GM19023 (cell line): ENCODE measurements around the gene RNF187.
A peak's percentile ranks its signal among the peaks of the same experiment; 100 is the strongest.
"Not testable (repeated sequence)": the region's sequence is repeated elsewhere in the genome, so short reads cannot be mapped to it uniquely, and the experiment has no call there.

Experiments used
- ATAC-seq: cut with Tn5 transposase; IDR thresholded peaks from one replicate; pipeline ENCODE4 v1.9.1; 2021; ENCODE audit warnings: mild to moderate bottlenecking, moderate library complexity; ENCODE audit not compliant: unreplicated experiment

RNF187 gene

GRCh38 chr1:228459091-228459993 is 27.8 kb upstream of the RNF187 start:
- ATAC-seq = no peak

GRCh38 chr1:228460821-228461220 is 26.4 kb upstream of the RNF187 start:
- no peak for ATAC-seq

GRCh38 chr1:228462560-228462959 is 24.6 kb upstream of the RNF187 start:
- ATAC-seq = no peak

GRCh38 chr1:228463009-228463558 is 24.1 kb upstream of the RNF187 start:
- no peak for ATAC-seq

GRCh38 chr1:228463559-228464455 is 23.4 kb upstream of the RNF187 start:
- ATAC-seq = peak; percentile 42

GRCh38 chr1:228464487-228464983 is 22.6 kb upstream of the RNF187 start:
- peak; percentile 87 for ATAC-seq

- no peak for ATAC-seq
These were observed 22.0 kb upstream of the RNF187 start for GRCh38 chr1:228465141-228465540.

- ATAC-seq = no peak
These were observed 21.5 kb upstream of the RNF187 start for GRCh38 chr1:228465571-228466146.

GRCh38 chr1:228468188-228468587 is 19.0 kb upstream of the RNF187 start:
- ATAC-seq = not testable (repeated sequence)

- ATAC-seq = no peak
These were observed 17.6 kb upstream of the RNF187 start for GRCh38 chr1:228469413-228470162.

GRCh38 chr1:228471154-228471761 is 15.9 kb upstream of the RNF187 start:
- no peak for ATAC-seq

GRCh38 chr1:228471762-228472398 is 15.3 kb upstream of the RNF187 start:
- no peak for ATAC-seq

GRCh38 chr1:228472655-228473054 is 14.5 kb upstream of the RNF187 start:
- ATAC-seq = no peak

- no peak for ATAC-seq
These were observed 12.7 kb upstream of the RNF187 start for GRCh38 chr1:228474507-228474906.

GRCh38 chr1:228475812-228476211 is 11.4 kb upstream of the RNF187 start:
- ATAC-seq = no peak

- no peak for ATAC-seq
These were observed 9.9 kb upstream of the RNF187 start for GRCh38 chr1:228477263-228477662.

- no peak for ATAC-seq
These were observed 8.9 kb upstream of the RNF187 start for GRCh38 chr1:228478326-228478725.

- no peak for ATAC-seq
These were observed 8.1 kb upstream of the RNF187 start for GRCh38 chr1:228478912-228479711.
